GM20431 (cell line): ENCODE data around the gene DCAKD.

Experiments
- in situ Hi-C: fragments of 300-500 bp; cut with MseI, MboI; formaldehyde crosslinking; loops from one replicate; pipeline ENCODE4 v1.15.0; 2020; ENCODE audit warnings: low sequenced_read_pairs; ENCODE audit not compliant: unreplicated experiment

Gene DCAKD

DNA sequence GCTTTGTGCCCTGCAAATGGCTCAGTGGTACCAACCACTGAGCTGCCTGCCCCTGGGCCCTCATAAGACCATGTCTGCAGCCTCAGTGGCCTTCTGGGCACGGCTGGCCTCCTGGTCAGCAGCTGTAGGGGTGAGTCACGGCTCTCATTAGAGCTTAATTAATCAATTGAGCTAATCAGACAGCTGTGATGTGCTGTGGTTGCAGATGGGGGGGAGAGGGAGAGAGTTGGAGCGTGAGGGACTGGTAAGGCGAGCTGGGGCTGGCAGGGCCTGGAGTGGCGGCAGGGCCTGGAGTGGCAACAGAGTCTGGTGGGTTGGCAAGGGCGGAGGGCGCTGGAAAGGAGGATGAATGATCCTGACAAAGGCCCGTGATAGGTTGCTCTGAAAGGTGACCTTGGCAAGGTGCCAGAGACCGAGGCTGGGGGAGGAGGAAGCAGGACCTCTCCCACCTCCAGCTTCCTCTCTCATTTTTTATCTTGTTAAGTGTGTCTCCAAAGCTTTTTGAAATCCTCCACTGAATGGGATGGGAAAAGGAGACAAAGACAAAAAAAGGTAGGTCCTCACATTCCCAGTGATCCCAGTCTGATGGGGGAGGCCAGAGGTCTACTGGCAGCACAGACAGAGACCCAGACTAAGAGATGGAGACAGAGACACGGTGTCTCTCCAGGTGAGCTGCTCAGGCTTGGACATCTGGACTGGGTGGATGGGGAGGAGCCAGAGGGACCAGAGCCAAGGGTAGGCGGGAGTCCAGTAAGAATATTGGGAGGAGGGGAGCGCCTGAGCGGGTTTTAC is 41.6 kb downstream of the DCAKD start:
- in situ Hi-C loops: loop anchor here (10.0 kb wide), 1 partner anchor 85 kb away; no protein-coding TSS in a partner anchor

- in situ Hi-C loops: no loop called here
Measured at GRCh38 chr17:45008216-45008615, 43.2 kb downstream of the DCAKD start.

DNA sequence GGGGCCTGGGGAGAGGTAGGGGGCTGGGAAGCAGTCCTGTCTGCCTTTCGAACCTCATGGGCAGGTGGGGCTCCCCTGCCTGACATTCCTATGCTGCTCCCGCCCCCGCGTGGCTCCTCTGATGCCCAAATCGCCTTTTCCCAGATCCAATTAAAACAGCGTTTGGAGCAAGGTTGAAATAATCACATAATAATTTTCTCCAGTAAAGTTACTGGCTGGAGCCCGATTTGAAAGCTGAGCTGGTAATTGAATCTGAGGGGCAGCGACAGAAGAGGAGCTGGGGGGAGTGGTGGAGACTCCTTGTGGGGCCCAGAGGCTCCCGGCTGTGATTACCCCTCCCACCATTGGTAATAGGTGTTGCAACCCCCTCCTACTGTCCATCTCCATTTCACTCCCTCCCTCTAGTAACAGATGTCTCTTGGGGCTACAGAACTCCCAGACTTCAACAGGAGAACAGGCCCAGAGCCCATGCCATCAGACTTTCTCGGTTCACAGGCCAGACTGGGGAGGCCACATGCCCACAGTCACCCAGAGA is 44.4 kb downstream of the DCAKD start:
- in situ Hi-C loops: no loop called here

- in situ Hi-C loops: no loop called here
Measured at GRCh38 chr17:45005700-45006099, 45.7 kb downstream of the DCAKD start.

GRCh38 chr17:45004388-45004787 is 47.0 kb downstream of the DCAKD start:
- in situ Hi-C loops: no loop called here

- in situ Hi-C loops: no loop called here
Measured at GRCh38 chr17:45003877-45004276, 47.6 kb downstream of the DCAKD start.

DNA sequence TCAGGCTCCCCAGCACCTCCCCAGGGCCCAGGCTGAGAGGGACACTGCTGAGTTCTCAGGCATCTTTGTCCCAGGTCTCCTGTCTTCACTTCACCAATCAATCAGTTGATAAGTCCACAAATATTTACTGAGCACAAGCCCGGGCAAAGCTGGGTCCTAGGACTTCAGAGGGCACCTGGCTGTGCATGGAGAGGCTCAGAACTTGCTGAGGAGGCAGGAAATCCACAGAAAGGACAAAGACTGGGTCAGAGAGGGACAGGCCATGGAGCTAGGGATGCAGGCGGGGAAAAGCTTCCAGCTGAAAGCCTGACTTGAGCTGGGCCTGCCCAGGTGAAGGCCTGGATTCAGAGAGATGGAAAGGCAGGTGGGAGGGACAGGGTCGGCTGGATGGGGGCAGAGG is 50.1 kb downstream of the DCAKD start:
- in situ Hi-C loops: no loop called here

- in situ Hi-C loops: no loop called here
Measured at GRCh38 chr17:44999433-44999832, 52.0 kb downstream of the DCAKD start.

- in situ Hi-C loops: no loop called here
Measured at GRCh38 chr17:44998646-44999045, 52.8 kb downstream of the DCAKD start.

DNA sequence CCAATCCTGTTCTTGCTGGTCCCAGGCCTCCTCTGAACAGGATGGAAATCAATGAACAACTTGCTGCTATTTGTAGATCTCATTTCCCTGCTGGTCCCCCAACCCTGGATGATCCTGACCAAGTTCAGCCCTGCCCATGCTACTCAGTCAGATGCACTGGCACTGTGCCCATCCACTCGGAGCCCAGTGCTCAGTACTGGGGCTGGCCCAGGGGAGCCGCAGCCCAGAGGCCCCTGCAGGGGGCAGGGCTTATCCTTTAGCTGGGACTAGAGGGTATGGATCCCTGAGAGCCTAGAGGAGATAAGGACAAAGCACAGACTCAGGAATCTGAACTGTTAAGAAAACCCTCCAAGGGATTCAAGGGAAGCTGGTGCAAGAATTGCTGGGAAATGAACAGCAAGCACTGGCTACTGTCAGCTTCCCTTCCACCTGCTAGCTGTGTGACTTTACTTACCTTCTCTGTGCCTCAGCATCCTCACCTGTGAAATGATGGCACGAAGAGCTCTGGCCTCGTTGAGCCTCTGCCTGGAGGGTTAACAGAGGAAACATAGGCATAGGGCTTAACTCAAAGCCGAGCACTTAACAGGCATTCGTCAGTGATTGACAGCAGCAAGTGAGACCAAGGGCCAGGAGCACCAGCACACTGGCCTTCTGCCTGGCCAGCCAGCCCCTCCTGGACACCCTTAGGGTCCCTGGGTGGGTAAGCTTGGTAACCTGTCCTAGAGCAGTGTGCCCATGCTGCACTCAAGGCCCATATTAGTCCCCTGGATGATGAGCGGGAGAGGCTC is 53.5 kb downstream of the DCAKD start:
- in situ Hi-C loops: no loop called here

- in situ Hi-C loops: no loop called here
Measured at GRCh38 chr17:44996304-44996703, 55.1 kb downstream of the DCAKD start.

DNA sequence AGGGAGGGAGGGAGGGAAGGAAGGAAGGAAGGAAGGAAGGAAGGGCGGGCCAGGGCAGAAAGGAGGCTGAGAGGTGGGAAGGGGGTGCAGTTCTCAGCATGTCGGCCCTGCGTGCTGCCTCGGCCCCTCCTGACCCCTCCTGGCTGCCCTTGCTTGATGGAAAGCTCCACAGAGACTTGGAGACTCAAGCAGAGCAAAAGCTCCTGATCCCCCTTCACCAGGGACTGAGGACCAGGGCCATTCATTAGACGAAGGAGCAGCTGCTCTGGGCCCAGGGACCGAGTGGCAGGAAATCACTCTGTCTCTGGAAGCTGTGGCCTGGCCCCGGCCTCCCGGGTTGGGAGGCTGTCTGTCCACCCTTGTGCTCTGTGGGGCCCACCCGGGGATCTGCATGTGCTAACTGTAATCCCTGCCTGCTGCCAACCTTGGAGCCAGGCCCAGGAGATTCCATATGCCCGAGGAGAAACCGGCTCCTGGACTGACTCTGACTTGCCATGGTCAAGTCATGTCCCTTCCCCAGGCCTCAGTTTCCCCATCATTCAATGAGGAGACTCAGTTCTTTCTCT is 55.9 kb downstream of the DCAKD start:
- in situ Hi-C loops: no loop called here

- in situ Hi-C loops: no loop called here
Measured at GRCh38 chr17:44992242-44992939, 59.0 kb downstream of the DCAKD start.

- in situ Hi-C loops: no loop called here
Measured at GRCh38 chr17:44990994-44991393, 60.4 kb downstream of the DCAKD start.

DNA sequence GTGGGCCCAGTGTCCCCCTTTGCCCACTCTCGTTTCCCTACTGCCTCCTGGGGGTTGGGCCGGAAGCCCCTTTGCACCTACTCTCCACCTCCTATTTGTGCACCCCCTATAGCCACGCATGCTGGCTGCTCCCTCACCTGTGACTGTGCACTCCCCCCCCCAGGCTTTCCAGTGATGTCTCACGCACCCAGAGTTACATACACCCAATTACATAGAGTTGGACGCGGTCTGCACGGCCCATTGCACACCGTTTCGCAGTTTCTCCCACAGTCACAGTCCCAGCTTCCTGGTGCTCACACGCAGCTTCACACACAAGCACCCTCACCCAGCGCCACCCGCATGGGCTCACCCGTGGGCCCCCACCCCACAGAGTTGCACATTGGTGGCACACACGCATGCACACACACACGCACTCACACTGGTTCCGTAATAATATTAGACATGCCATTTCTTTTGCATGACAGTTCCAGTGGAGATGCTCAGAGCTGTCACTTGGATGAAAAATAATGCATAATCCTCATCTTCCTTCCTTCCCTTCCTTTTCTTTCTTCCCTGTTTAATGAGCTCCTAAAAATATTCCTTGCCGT is 61.8 kb downstream of the DCAKD start:
- in situ Hi-C loops: no loop called here

- in situ Hi-C loops: no loop called here
Measured at GRCh38 chr17:44988044-44988942, 63.1 kb downstream of the DCAKD start.

- in situ Hi-C loops: no loop called here
Measured at GRCh38 chr17:44983563-44983962, 67.9 kb downstream of the DCAKD start.

- in situ Hi-C loops: no loop called here
Measured at GRCh38 chr17:44982113-44982702, 69.2 kb downstream of the DCAKD start.
